HG03575 (cell line): ENCODE measurements around the gene LGALS16.
"Not testable (repeated sequence)": the region's sequence is repeated elsewhere in the genome, so short reads cannot be mapped to it uniquely, and the experiment has no call there.

Source experiments
- ATAC-seq: cut with Tn5 transposase; IDR thresholded peaks from one replicate; pipeline ENCODE4 v1.9.1; 2021; ENCODE audit not compliant: unreplicated experiment, insufficient number of reproducible peaks, low FRiP score; ENCODE audit errors: extremely low read depth

The LGALS16 gene

GRCh38 chr19:39655613-39656012 is at the start of gene LGALS16:
LGALS16 (plus strand) TSS chr19:39655913; CDS start chr19:39655962, 49 bp downstream.
- no peak for ATAC-seq

DNA sequence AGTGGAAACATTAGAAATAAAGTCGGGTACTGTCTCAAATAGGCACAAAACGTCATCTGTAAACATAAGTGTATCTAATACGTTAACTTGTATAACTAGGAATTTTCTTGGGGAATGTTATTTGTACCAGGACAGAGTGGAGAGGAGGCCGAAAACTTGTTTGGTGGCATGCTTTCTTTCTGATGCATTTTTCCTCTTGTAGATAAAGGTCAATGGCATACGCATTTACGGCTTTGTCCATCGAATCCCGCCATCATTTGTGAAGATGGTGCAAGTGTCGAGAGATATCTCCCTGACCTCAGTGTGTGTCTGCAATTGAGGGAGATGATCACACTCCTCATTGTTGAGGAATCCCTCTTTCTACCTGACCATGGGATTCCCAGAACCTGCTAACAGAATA is 48.7 kb upstream of the LGALS16 start:
- ATAC-seq = no peak

GRCh38 chr19:39607561-39607960 is 48.2 kb upstream of the LGALS16 start:
- ATAC-seq = no peak

GRCh38 chr19:39613597-39613996 is 42.1 kb upstream of the LGALS16 start:
- no peak for ATAC-seq

DNA sequence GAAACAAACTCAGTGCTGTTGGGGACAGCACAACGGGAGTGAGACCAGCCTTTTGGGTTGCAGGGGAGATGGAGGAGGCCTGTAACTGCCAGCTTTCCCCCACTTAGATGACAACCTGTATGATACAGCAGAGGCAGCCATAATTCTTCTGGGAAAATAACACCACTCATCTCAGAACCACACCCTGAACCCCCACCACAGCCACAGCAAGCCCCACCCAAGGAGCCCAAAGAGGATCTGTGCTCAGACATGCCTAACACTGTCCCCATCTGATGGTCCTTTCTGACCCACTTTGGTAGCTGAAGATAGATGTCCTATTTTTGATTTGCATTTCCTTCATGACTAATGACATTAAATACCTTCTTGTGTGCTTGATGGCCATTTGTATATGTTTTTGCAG is 38.0 kb upstream of the LGALS16 start:
- ATAC-seq = no peak

DNA sequence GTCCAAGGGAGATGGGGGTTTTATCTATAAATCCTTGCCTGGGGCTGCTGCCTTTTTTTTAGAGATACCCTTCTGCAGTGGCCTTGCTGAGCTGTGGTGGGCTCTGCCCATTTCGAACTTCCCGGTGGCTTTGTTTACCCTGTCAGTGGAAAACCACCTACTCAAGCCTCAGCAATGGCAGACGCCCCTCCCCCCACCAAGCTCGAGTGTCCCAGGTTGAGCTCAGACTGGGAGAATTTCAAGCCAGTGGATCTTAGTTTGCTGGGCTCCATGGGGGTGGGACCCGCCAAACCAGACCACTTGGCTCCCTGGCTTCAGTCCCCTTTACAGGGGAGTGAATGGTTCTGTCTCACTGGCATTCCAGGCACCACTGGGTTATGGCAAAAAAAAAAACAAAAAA is 31.8 kb upstream of the LGALS16 start:
- no peak for ATAC-seq

DNA sequence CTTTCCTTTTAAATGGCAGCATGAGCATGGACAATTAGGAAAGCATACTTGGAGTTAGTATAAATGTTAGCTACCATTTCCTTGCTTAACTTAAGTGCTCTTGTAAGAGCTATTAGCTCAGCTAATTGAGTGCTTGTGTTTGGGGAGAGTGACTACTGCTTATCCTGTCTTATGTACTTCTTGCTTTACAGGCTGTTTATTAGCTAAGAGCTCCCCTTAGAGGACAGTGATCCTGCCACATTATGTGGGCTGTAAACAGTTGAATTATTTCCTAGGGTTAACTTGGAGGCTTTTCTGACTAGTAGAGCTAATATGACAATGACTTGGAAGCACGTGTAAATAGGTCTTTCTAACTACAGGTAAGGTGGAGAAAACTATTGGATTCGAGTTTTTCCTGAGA is 28.1 kb upstream of the LGALS16 start:
- ATAC-seq = not testable (repeated sequence)

DNA sequence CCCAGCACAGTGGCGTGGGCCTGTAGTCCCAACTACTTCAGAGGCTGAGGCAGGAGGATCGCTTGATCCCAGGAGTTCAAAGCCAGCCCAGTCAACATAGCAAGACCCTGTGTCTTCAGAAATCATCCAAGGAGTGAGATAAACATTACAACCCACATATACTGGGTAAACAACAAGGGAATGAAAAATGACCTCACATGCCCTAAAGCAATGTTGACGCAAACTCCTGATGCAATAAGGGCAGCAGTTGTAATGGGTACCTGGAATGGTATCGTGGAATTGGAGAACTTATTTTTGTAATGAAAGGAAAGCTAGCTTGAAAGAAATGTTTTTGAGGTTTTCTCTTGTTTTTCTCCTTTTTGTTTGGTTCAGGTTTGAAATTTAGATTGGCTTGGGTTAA is 24.5 kb upstream of the LGALS16 start:
- ATAC-seq = no peak

- ATAC-seq = no peak
These were observed 24.1 kb upstream of the LGALS16 start for GRCh38 chr19:39631626-39632025.

DNA sequence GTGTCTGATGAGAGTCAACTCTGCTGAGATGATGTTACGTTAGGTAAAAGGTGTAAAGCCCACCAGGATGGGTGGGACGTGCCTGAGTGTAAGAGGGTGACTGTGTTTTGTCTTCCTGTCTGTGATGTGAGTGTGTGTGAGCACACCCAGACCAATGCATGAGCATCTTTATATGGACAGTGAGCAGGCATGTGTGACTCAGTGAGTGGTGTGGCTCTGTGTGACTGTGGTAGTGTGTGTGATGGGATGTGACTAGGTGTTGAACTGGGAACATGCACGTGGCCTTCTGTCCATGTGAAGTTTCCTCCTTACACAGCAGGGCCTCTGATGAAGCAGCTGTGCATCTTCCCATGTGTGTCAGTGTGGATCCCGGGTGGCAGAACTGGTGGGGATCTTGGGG is 17.8 kb upstream of the LGALS16 start:
- ATAC-seq = no peak

DNA sequence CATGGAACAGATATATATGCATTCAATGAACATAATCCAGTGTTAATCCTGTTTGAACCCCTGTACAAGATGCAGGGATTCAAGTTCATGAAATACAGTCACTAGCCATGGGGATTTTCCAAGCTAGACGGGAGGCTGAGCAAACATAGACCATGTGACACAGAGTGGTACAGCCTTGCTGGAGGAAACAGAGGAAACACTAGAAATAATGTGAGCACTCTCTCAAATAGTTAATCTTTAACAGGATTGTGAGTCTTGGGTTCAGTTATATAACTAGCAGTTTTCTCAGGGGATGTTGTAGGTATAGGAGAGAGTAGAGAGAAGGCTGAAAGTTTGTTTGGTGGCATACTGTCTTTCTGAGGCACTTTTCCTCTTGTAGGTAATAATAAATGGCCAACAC is 13.9 kb upstream of the LGALS16 start:
- ATAC-seq = no peak

- ATAC-seq = no peak
These were observed 12.1 kb upstream of the LGALS16 start for GRCh38 chr19:39643591-39643990.

- ATAC-seq = no peak
These were observed 9.8 kb upstream of the LGALS16 start for GRCh38 chr19:39645800-39646411.

DNA sequence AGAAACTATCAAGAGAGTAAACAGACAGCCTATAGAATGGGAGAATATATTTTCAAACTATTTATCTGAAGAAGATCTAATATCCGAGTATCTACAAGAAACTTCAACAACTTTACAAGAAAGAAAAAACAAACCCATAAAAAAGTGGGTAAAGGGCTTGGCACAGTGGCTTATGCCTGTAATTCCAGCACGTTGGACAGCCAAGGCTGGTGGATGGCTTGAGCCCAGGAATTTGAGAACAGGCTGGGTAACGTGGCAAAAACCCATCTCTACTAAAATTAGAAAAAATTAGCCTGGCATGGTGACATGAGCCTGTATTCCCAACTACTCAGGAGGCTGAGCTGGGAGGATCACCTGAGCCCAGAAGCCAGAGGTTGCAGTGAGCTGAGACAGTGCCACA is 7.8 kb upstream of the LGALS16 start:
- no peak for ATAC-seq

GRCh38 chr19:39659791-39660190 is 4.1 kb downstream of the LGALS16 start:
- ATAC-seq = no peak

DNA sequence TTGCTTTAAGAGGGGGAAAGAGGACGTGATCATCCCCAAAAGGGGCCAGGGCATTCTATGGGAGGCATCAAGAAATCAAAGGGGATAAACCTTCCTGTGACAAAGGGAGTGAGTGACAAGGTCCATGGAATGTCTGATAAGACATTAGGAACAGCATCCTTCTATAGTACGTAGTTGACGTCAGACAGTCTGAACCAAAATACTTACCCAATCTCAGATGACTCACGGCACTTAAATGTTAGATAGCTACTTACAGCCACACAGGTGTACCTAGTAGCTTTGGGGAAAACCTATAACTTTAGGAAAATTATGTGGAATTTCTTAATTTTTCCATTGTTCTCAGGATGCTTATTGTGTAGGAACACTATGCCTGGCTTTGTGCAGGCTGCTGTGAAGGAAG is 4.9 kb downstream of the LGALS16 start:
- ATAC-seq = no peak

DNA sequence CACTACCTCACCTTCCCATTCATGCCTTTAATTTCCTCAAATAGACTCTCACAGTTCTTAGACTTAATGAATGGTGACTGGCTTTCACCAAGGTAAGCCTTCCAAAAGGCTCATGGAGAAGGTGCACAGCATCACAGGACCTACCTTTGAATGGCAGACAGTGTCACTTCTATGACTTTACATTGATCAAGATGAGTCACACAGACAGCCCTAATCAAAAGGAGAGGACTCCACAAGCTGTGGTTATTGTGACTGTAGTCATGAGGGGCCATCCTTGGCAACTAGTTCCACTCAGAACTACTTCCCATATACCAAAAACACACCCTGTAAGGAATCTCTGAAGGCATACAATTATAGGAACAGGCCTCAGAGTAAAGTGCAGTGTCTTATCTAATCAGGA is 5.9 kb downstream of the LGALS16 start:
- ATAC-seq = no peak

GRCh38 chr19:39669860-39670259 is 14.1 kb downstream of the LGALS16 start:
- not testable (repeated sequence) for ATAC-seq

GRCh38 chr19:39670998-39671397 is 15.3 kb downstream of the LGALS16 start:
- no peak for ATAC-seq

- no peak for ATAC-seq
These were observed 16.1 kb downstream of the LGALS16 start for GRCh38 chr19:39671739-39672363.

GRCh38 chr19:39672473-39672872 is 16.8 kb downstream of the LGALS16 start:
- ATAC-seq = no peak
